CD4-positive, alpha-beta memory T cell (primary cell): Measurements from ENCODE around the gene PLET1. TPM values are rescaled to one million over a fixed set of nuclear protein-coding genes. Genes with fewer than 3 reads are reported as not detected.

Source experiments
- CTCF ChIA-PET: fragments of 350-600 bp; sonication (Branson Sonifier 250); formaldehyde crosslinking; loops from one replicate; lab custom pipeline; 2021; ENCODE audit warnings: inconsistent platforms; ENCODE audit not compliant: partially characterized antibody; lab: Charles Lee
- POLR2A ChIA-PET: fragments of 350-600 bp; sonication (Branson Sonifier 250); formaldehyde crosslinking; loops from one replicate; lab custom pipeline; 2021; ENCODE audit not compliant: partially characterized antibody; lab: Charles Lee
- DNase-seq, 5 donors: peaks; one replicate each; pipeline versions ENCODE4 v3.0.0 to v3.0.0-alpha.2; 2020 to 2022; ENCODE audit warnings: mixed read lengths in 1 of 5
- H3K27ac ChIP-seq: one replicate; pipeline ENCODE4 v1.7.0; 2013; ENCODE audit warnings: low read depth, low read length
- H3K27me3 ChIP-seq: 2 replicates; pipeline ENCODE4 v1.7.0; 2013; ENCODE audit warnings: mild to moderate bottlenecking, low read length, moderate library complexity; ENCODE audit not compliant: insufficient read depth
- H3K36me3 ChIP-seq: 2 replicates; pipeline ENCODE4 v1.7.0; 2013; ENCODE audit warnings: mild to moderate bottlenecking, low read length, moderate library complexity; ENCODE audit not compliant: insufficient read depth
- H3K4me1 ChIP-seq: 2 replicates; pipeline ENCODE4 v1.7.0; 2013; ENCODE audit warnings: mild to moderate bottlenecking, low read length, moderate library complexity; ENCODE audit not compliant: insufficient read depth
- H3K4me3 ChIP-seq, 2 donors: one replicate each; pipeline ENCODE4 v1.7.0; 2013; ENCODE audit warnings: low read length in 2 of 2, mild to moderate bottlenecking in 1 of 2
- H3K9me3 ChIP-seq, 2 donors: one replicate each; pipeline ENCODE4 v1.7.0; 2013; ENCODE audit warnings: low read length in 2 of 2, control low read depth in 1 of 2; ENCODE audit not compliant: control insufficient read depth in 1 of 2
- H3K27ac Mint-ChIP-seq, 7 donors: one replicate each; pipeline ENCODE4 v1.8.0; 2020 to 2021; ENCODE audit warnings: mixed read lengths in 7 of 7, mild to moderate bottlenecking in 6 of 7, inconsistent platforms in 3 of 7, moderate library complexity in 3 of 7
- H3K27me3 Mint-ChIP-seq, 2 donors: one replicate each; pipeline ENCODE4 v1.8.0; 2020 to 2021; ENCODE audit warnings: mixed read lengths in 2 of 2
- H3K36me3 Mint-ChIP-seq, 2 donors: one replicate each; pipeline ENCODE4 v1.8.0; 2020 to 2021; ENCODE audit warnings: mixed read lengths in 2 of 2, inconsistent platforms in 1 of 2, mild to moderate bottlenecking in 1 of 2
- H3K4me1 Mint-ChIP-seq, 4 donors: one replicate each; pipeline ENCODE4 v1.8.0; 2020 to 2021; ENCODE audit warnings: mixed read lengths in 4 of 4, mild to moderate bottlenecking in 1 of 4
- H3K4me3 Mint-ChIP-seq, 8 donors: one replicate each; pipeline ENCODE4 v1.8.0; 2020 to 2021; ENCODE audit warnings: mixed read lengths in 8 of 8, mild to moderate bottlenecking in 7 of 8, moderate library complexity in 6 of 8, inconsistent platforms in 3 of 8
- H3K9me3 Mint-ChIP-seq, 8 donors: one replicate each; pipeline ENCODE4 v1.8.0; 2020 to 2021; ENCODE audit warnings: mixed read lengths in 8 of 8, mild to moderate bottlenecking in 5 of 8, inconsistent platforms in 3 of 8, moderate library complexity in 1 of 8
- intact Hi-C: fragments of 100-400 bp; cut with micrococcal nuclease; formaldehyde crosslinking; loops from one replicate; pipeline ENCODE4 v1.15.1; 2023
- polyA plus RNA-seq, 2 donors: library from polyadenylated mRNA; unstranded; fragments of 300-500 nt; fragmentation: Illumina TruSeq; gene quantifications; one replicate each; pipeline ENCODE4 v1.2.3, GENCODE V29; 2021
- total RNA-seq, 2 experiments: library from RNA; stranded (reverse); gene quantifications; one replicate each; pipeline ENCODE4 v1.2.3, GENCODE V29; 2021

PLET1 gene
- total and polyA plus RNA-seq, 4 experiments from 2014 or later = not detected

DNA sequence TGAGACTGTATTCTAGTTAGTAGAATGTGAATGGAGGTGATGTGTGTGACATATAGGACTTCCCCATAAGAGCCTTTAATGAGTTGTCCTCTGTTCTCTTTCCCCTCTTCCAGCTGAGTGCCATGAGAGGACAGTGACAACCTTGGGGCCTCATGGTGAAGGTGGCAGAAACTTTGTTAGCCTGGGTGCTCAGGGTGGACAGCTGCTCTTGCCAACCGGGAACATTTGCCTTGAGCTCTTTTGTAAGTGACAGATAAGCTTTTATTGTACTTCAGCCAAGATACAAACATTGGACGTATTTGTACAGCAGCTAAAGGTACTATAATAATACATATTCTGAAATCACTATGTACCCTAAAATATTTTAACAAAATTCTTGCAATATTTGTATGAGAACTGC is 33.0 kb upstream of the PLET1 start:
- ChIA-PET CTCF (interaction anchor here (1.0 to 2.5 kb wide), 6 partner anchors 10 to 262 kb away, joined by 3 to 16 read pairs (median 5); no protein-coding TSS in a partner anchor), POLR2A (interaction anchor here (1.1 kb wide), 1 partner anchor 262 kb away, joined by 3 read pairs; no protein-coding TSS in a partner anchor)
- Histone ChIP-seq H3K4me1 (peaks cover 47% of the 10 kb centered on the region), H3K9me3 (no peaks in the 10 kb centered on the region), H3K27me3 (no peaks in the 10 kb centered on the region), H3K36me3 (no peaks in the 10 kb centered on the region), H3K27ac (no peak overlapping the region), H3K4me3 (no peak overlapping the region)
- Mint-ChIP-seq H3K27me3 (no peaks in the 10 kb centered on the region), H3K36me3 (peaks cover 16 to 29% of the 10 kb centered on the region in 2 donors), H3K9me3 (peaks cover 0 to 4% (median 0%) of the 10 kb centered on the region in 8 donors), H3K27ac (peak overlapping the region in 2 of 7 donors; percentile 17 to 41), H3K4me3 (peak overlapping the region in 2 of 8 donors; percentile 36 to 43), H3K4me1 (peaks cover 29 to 62% (median 47%) of the 10 kb centered on the region in 4 donors)
- DNase-seq = no peak
- intact Hi-C loops = loop anchor here (5.0 kb wide), 1 partner anchor 691 kb away; the partner anchor contains the start of gene SIK2

DNA sequence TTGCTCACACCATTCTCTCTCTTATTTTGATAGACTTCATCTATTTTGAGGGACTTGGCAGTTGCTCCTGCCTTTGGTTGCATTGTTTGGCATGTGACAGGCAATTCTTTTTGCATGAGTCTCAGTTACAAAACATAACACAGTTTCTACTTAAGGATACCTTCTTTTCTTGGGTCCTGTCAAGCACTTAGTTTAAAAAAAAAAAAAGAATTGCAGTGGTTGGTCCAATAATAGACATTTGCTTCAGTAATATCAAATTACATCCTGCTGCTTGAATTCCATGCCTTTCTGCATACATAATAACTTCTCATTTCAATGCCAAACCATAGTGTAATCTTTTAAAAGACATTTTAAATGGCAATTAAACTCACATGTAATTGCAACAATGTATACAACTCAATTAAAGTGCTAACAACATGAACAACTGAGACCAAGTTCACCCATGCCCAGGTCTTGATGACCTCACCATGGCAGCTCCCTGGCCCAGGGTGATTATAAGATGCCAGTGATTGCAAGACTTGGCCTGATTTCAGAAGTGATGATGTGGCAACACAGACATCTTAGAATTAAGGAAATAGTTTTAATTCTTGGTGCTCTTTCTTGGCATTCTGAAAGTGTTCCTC is 32.2 kb upstream of the PLET1 start:
- Mint-ChIP-seq H3K9me3 (peaks cover 0 to 4% (median 0%) of the 10 kb centered on the region in 8 donors), H3K36me3 (peaks cover 16 to 29% of the 10 kb centered on the region in 2 donors), H3K4me3 (no peak overlapping the region), H3K27ac (peak overlapping the region in 1 of 7 donors; percentile 73), H3K4me1 (peaks cover 24 to 55% (median 41%) of the 10 kb centered on the region in 4 donors), H3K27me3 (no peaks in the 10 kb centered on the region)
- no peaks in the 10 kb centered on the region for H3K36me3 ChIP-seq
- CTCF ChIA-PET = interaction anchor here (0.8 to 2.5 kb wide), 5 partner anchors 11 to 262 kb away, joined by 3 to 15 read pairs (median 4); no protein-coding TSS in a partner anchor
- H3K4me3 ChIP-seq = no peak overlapping the region
- no peaks in the 10 kb centered on the region for H3K27me3 ChIP-seq
- peaks cover 40% of the 10 kb centered on the region for H3K4me1 ChIP-seq
- POLR2A ChIA-PET = no interaction called here
- intact Hi-C loops = loop anchor here (5.0 kb wide), 1 partner anchor 691 kb away; the partner anchor contains the start of gene SIK2
- no peaks in the 10 kb centered on the region for H3K9me3 ChIP-seq
- no peak overlapping the region for H3K27ac ChIP-seq
- DNase-seq = no peak

DNA sequence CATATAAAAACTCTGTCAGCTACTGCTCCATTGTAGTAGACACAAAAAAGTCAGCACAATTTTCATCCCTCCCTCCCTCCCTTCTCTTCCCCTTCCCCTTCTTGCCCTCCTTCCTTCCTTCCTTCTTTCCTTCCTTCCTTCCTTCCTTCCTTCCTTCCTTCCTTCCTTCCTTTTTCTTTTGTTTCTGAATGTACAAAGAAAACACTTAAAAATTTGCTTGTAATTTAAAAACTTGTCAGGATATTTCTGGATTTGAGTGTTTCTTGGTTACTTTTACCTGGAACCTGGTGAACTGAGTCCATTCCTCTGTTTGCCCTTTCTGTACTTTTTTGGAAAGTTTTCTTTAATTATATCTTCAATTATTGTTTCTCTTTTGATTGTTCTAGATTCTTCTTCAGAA is 31.5 kb upstream of the PLET1 start:
- CTCF ChIA-PET = interaction anchor here (0.8 to 2.3 kb wide), 3 partner anchors 12 to 263 kb away, joined by 3 to 15 read pairs (median 4); no protein-coding TSS in a partner anchor
- DNase-seq = no peak
- peak overlapping the region in 5 of 7 donors; percentile 8 to 83 (median 66) for H3K27ac Mint-ChIP-seq
- H3K36me3 Mint-ChIP-seq = peaks cover 16 to 29% of the 10 kb centered on the region in 2 donors
- H3K9me3 Mint-ChIP-seq = peaks cover 0 to 4% (median 0%) of the 10 kb centered on the region in 8 donors
- POLR2A ChIA-PET = no interaction called here
- H3K27me3 Mint-ChIP-seq = no peaks in the 10 kb centered on the region
- no peak overlapping the region for H3K4me3 ChIP-seq
- no peaks in the 10 kb centered on the region for H3K9me3 ChIP-seq
- H3K27ac ChIP-seq = no peak overlapping the region
- H3K36me3 ChIP-seq = no peaks in the 10 kb centered on the region
- peaks cover 33% of the 10 kb centered on the region for H3K4me1 ChIP-seq
- intact Hi-C loops = loop anchor here (5.0 kb wide), 1 partner anchor 690 kb away; the partner anchor contains the start of gene SIK2
- H3K27me3 ChIP-seq = no peaks in the 10 kb centered on the region
- H3K4me3 Mint-ChIP-seq = peak overlapping the region in 3 of 8 donors; percentile 20 to 57 (median 38)
- peaks cover 17 to 48% (median 34%) of the 10 kb centered on the region in 4 donors for H3K4me1 Mint-ChIP-seq

DNA sequence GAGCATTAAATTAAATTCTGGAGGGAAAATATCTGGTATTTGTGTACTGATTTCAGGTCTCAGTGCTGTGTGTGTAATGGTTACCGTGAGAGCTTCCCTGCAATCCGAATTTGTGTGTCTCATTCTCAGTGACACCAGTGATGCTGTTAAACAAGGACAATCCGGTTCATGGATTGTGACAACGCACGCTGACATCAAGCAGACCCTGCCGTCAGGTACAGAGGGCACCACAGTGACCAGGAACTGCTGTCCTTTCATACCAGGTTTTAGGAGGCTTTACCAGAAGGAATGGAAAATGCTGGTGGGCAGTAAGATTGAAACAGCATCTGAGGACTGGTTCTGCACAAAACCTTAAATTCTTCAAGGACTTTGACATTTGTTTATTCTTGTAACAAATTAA is 30.5 kb upstream of the PLET1 start:
- H3K27ac ChIP-seq = no peak overlapping the region
- H3K36me3 ChIP-seq = no peaks in the 10 kb centered on the region
- peak overlapping the region in 7 of 8 donors; percentile 20 to 90 (median 73) for H3K4me3 Mint-ChIP-seq
- H3K27me3 Mint-ChIP-seq = no peaks in the 10 kb centered on the region
- H3K4me3 ChIP-seq = no peak overlapping the region
- intact Hi-C loops = loop anchor here (5.0 kb wide), 1 partner anchor 689 kb away; the partner anchor contains the start of gene SIK2
- DNase-seq = no peak
- H3K27ac Mint-ChIP-seq = peak overlapping the region in 5 of 7 donors; percentile 31 to 83 (median 38)
- no peaks in the 10 kb centered on the region for H3K9me3 ChIP-seq
- H3K4me1 ChIP-seq = peaks cover 23% of the 10 kb centered on the region
- peaks cover 11 to 38% (median 25%) of the 10 kb centered on the region in 4 donors for H3K4me1 Mint-ChIP-seq
- POLR2A ChIA-PET = no interaction called here
- H3K27me3 ChIP-seq = no peaks in the 10 kb centered on the region
- H3K36me3 Mint-ChIP-seq = peaks cover 13 to 29% of the 10 kb centered on the region in 2 donors
- H3K9me3 Mint-ChIP-seq = peaks cover 0 to 4% (median 0%) of the 10 kb centered on the region in 8 donors
- CTCF ChIA-PET = interaction anchor here (0.6 to 2.3 kb wide), 2 partner anchors 11 to 264 kb away, joined by 4 to 15 read pairs; no protein-coding TSS in a partner anchor

DNA sequence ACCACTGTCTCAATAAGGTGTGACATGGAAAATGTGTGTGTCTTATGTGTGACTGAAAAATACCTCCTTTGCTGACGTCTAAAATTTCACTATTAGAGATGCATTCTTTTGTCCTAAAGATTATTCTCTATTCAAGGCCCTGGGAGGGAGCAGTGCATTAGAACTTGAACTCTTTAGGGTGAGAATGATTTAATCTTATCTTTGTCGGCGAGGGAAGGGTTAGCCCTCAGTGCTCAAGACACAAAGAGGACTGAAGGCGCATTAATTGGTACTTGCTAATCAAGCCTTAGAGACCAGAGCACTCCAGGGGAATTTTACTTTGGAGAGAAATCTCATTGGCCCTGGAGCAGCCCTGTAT is 29.8 kb upstream of the PLET1 start:
- H3K4me1 Mint-ChIP-seq = peaks cover 11 to 34% (median 23%) of the 10 kb centered on the region in 4 donors
- no peaks in the 10 kb centered on the region for H3K27me3 Mint-ChIP-seq
- Histone ChIP-seq H3K27me3 (no peaks in the 10 kb centered on the region), H3K4me1 (peaks cover 21% of the 10 kb centered on the region), H3K36me3 (no peaks in the 10 kb centered on the region), H3K27ac (peak overlapping the region; percentile 50), H3K4me3 (peak overlapping the region in 1 of 2 donors; percentile 35), H3K9me3 (no peaks in the 10 kb centered on the region)
- H3K9me3 Mint-ChIP-seq = peaks cover 0 to 4% (median 0%) of the 10 kb centered on the region in 8 donors
- POLR2A ChIA-PET = no interaction called here
- peak overlapping the region; percentile 74 to 90 (median 86) for H3K4me3 Mint-ChIP-seq
- intact Hi-C loops = loop anchor here (1.0 to 5.0 kb wide), 4 partner anchors 164 to 999 kb away; partner anchors contain the start of gene SIK2
- CTCF ChIA-PET = interaction anchor here (0.6 to 2.3 kb wide), 2 partner anchors 10 to 265 kb away, joined by 4 to 15 read pairs; no protein-coding TSS in a partner anchor
- peak overlapping the region; percentile 7 to 88 (median 73) for H3K27ac Mint-ChIP-seq
- no peak for DNase-seq
- peaks cover 13 to 32% of the 10 kb centered on the region in 2 donors for H3K36me3 Mint-ChIP-seq

DNA sequence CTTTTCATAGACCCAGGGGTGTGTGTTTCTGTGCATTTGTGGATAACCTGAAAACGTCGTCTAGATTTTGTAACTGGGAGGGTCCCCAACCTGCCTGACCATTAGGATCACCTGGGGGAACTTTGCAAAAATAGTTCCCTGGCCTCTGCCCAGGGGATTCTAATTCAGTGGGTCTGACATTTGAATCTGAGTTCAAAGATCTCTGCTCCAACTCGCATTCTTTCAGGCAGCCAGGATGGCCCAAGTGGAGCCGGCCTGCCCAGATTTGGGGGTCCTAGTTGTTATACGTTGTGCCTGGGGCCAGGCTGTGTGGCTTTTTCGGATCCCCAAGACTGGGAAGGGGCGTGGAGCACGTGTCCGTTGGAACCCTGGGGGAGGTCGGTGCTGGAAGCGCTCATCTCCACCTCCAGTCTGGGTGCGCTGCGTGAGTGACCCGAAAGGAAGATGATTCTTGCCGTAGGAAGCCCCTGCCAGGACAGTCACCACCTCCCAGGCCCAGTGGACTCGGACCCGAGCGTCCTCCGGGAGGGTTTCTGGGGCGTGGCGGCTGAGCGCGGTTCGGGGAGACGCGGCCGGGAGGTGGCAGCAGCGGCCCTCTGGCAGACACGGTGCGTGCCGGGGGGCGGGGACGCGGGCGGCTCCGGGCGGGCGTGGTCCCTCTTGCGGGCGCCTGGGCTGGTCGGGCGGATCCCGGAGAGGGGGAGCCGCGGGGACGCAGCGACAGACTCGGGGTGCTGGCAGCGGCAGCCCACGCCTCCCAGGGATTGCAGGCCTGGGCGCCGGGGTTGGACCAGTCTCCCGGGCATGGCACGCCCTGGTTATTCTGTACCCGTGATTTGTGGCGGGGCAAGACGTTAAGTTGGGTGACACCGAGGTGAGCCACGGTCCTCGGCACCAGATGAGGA is 29.2 kb upstream of the PLET1 start:
- Histone ChIP-seq H3K9me3 (no peaks in the 10 kb centered on the region), H3K4me1 (peaks cover 19% of the 10 kb centered on the region), H3K36me3 (no peaks in the 10 kb centered on the region), H3K27ac (peak overlapping the region; percentile 50), H3K27me3 (no peaks in the 10 kb centered on the region), H3K4me3 (peak overlapping the region in 1 of 2 donors; percentile 35)
- POLR2A ChIA-PET = interaction anchor here (1.4 kb wide), 2 partner anchors 9 to 266 kb away, joined by 5 to 8 read pairs; no protein-coding TSS in a partner anchor
- peak overlapping the region; percentile 74 to 90 (median 86) for H3K4me3 Mint-ChIP-seq
- H3K27ac Mint-ChIP-seq = peak overlapping the region; percentile 43 to 88 (median 73)
- peaks cover 0 to 4% (median 0%) of the 10 kb centered on the region in 8 donors for H3K9me3 Mint-ChIP-seq
- no peaks in the 10 kb centered on the region for H3K27me3 Mint-ChIP-seq
- peak; percentile 83 to 87 (median 86) for DNase-seq
- CTCF ChIA-PET = interaction anchor here (0.9 to 4.6 kb wide), 11 partner anchors 10 to 999 kb away, joined by 3 to 78 read pairs (median 16); no protein-coding TSS in a partner anchor
- peaks cover 11 to 34% (median 23%) of the 10 kb centered on the region in 4 donors for H3K4me1 Mint-ChIP-seq
- H3K36me3 Mint-ChIP-seq = peaks cover 13 to 28% of the 10 kb centered on the region in 2 donors
- intact Hi-C loops = loop anchor here (1.0 to 10.0 kb wide), 5 partner anchors 164 to 1485 kb away; partner anchors contain the start of genes CLDN25, SIK2 and ZW10
